Spleen (tissue), 7 donors: ENCODE data around the gene TRMT44.

ENCODE experiments used
- CTCF ChIP-seq, 11 experiments: fragments of 200-600 bp in 7 of 11; fragments of 450-650 bp in 4 of 11; sonication (generic) in 4 of 11; IDR thresholded peaks in 8 of 11; conservative IDR thresholded peaks in 3 of 11; 1 replicate in 7 of 11; 2 replicates in 4 of 11; pipeline versions ENCODE4 v1.4.0 to v1.8.0; 2016 to 2021; ENCODE audit warnings: antibody characterized with exemption in 11 of 11, inconsistent platforms in 4 of 11, mild to moderate bottlenecking in 1 of 11
- POLR2A ChIP-seq, 3 donors: fragments of 450-650 bp; IDR thresholded peaks; one replicate each; pipeline ENCODE4 v1.5.1; 2017; ENCODE audit warnings: antibody characterized with exemption in 3 of 3, mild to moderate bottlenecking in 1 of 3
- POLR2AphosphoS5 ChIP-seq, 3 donors: sonication (generic); formaldehyde crosslinking; IDR thresholded peaks; one replicate each; pipeline ENCODE4 v1.5.1; 2017; ENCODE audit warnings: antibody characterized with exemption in 3 of 3
- donor health status: DM: no; HTN: no; CAD: no; lungs with moderate emphysema.
- donor health status: DM: no; HTN: no; CAD: no.
- donor health status: DM: no; HTN: no; CAD: no.

GRCh38 chr4:8506373-8507195, 66.0 kb downstream of the TRMT44 start:
- TF ChIP-seq CTCF (IDR thresholded peaks at IDR 0.05 in 8 of 11, conservative IDR thresholded peaks at IDR 0.05 in 3 of 11): no peak
- no peak for TF ChIP-seq POLR2A (IDR thresholded peaks at IDR 0.05)
- peak in 2 of 3 donors; percentile 38 to 53 for TF ChIP-seq POLR2AphosphoS5 (IDR thresholded peaks at IDR 0.05)
